AG08396 (cell line): Measurements from ENCODE around the gene TMCO1.
"Not testable (repeated sequence)": the region's sequence is repeated elsewhere in the genome, so short reads cannot be mapped to it uniquely, and the experiment has no call there.

Experiments used
- DNase-seq: peaks from one replicate; pipeline ENCODE4 v3.0.0; 2012; ENCODE audit warnings: low spot score, mixed read lengths

TMCO1 gene

GRCh38 chr1:165686971-165687433 lies 81.7 kb downstream of the TMCO1 start:
- no peak for DNase-seq

- no peak for DNase-seq
Measured at GRCh38 chr1:165686121-165686970, 82.3 kb downstream of the TMCO1 start.

- DNase-seq, result no peak
Measured at GRCh38 chr1:165683848-165684485, 84.7 kb downstream of the TMCO1 start.

- DNase-seq, result not testable (repeated sequence)
Measured at GRCh38 chr1:165680773-165681172, 87.9 kb downstream of the TMCO1 start.

GRCh38 chr1:165680303-165680702 lies 88.4 kb downstream of the TMCO1 start:
- no peak for DNase-seq

- no peak for DNase-seq
Measured at GRCh38 chr1:165679282-165680036, 89.2 kb downstream of the TMCO1 start.

- DNase-seq, result no peak
Measured at GRCh38 chr1:165678509-165678908, 90.2 kb downstream of the TMCO1 start.
